Mucosa of descending colon (tissue), 3 donors: ENCODE results near the gene C1orf21. TPM values are rescaled to one million over a fixed set of nuclear protein-coding genes. Genes with fewer than 3 reads are reported as not detected.

ENCODE experiments used
- ATAC-seq: fragments of 200-7000 bp; cut with Tn5 transposase; one replicate; pipeline ENCODE4 v1.9.1; 2020; ENCODE audit warnings: mild to moderate bottlenecking, moderate library complexity
- DNase-seq, 3 donors: peaks; one replicate each; pipeline ENCODE4 v3.0.0-alpha.2; 2020
- H3K36me3 ChIP-seq: fragments of 200-600 bp; one replicate; pipeline ENCODE4 v1.8.0; 2021; ENCODE audit warnings: low read depth, mild to moderate bottlenecking
- H3K4me1 ChIP-seq: fragments of 200-600 bp; one replicate; pipeline ENCODE4 v1.8.0; 2021; ENCODE audit warnings: low read depth, mild to moderate bottlenecking
- H3K4me3 ChIP-seq: fragments of 200-600 bp; one replicate; pipeline ENCODE4 v1.8.0; 2021; ENCODE audit warnings: mild to moderate bottlenecking
- H3K9me3 ChIP-seq: fragments of 200-600 bp; one replicate; pipeline ENCODE4 v1.8.0; 2021; ENCODE audit warnings: mild to moderate bottlenecking
- intact Hi-C, 2 donors: fragments of 100-400 bp; cut with DNase I in 1 of 2; cut with micrococcal nuclease in 1 of 2; formaldehyde crosslinking; loops; one replicate each; pipeline versions ENCODE4 v1.11.0 to v1.11.1; 2022; cut with DNase I, micrococcal nuclease
- total RNA-seq, 3 donors: library from RNA; stranded (reverse); fragmentation: NEBNext Ultra II Directional in 2 of 3; extraction: Animal tissue kit (Norgen Biotek cat#: 25700) in 2 of 3; gene quantifications; one replicate each; pipeline versions ENCODE4 v1.2.1 to v1.2.4, GENCODE V29; 2021 to 2023
- TF ChIP-seq, protein P1 (sequence below): fragments of 200-600 bp; IDR thresholded peaks from one replicate; pipeline ENCODE4 v1.8.0; 2022; ENCODE audit warnings: antibody characterized with exemption, mild to moderate bottlenecking
- donor health status: DM: no; HTN: no; CAD: no; lungs with moderate emphysema.
- donor health status: DM: no; HTN: no; CAD: no.
- donor health status: DM: no; HTN: yes; CAD: no.

The C1orf21 gene
- total RNA-seq, 3 donors from 2014 or later = 70.9 to 109 (median 96.8) TPM

DNA sequence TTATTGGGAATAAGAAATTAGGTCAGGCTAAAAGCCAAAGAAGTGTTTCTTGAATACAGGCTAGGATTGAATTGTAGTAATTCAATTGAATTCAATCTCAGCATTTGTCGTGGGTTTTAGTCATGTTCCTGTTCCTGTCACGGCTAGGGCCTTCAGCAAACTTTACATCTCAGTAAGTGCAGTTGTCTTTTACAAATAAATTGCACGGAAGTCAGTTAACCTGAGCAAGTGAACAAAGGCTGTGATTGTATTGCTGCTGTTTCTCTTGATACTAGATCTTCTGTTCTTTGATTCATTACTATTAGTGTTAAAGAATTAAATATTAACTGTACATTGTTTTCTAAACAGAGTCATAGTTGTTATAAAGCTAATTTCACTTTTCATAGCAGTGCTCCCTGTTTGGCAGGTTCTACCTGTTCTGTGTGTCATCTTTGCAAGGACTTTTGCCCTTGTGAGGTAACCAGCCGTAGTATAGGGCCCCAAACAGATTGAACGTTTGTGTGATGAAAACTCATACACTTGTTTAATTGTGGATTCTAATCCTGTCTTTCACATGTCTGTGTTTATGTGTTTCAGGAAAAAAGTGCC, 203.4 kb downstream of the C1orf21 start:
- Histone ChIP-seq H3K4me3 (no peak overlapping the region), H3K4me1 (peaks cover 13% of the 10 kb centered on the region), H3K36me3 (no peaks in the 10 kb centered on the region), H3K9me3 (no peaks in the 10 kb centered on the region)
- TF ChIP-seq, protein P1, sequence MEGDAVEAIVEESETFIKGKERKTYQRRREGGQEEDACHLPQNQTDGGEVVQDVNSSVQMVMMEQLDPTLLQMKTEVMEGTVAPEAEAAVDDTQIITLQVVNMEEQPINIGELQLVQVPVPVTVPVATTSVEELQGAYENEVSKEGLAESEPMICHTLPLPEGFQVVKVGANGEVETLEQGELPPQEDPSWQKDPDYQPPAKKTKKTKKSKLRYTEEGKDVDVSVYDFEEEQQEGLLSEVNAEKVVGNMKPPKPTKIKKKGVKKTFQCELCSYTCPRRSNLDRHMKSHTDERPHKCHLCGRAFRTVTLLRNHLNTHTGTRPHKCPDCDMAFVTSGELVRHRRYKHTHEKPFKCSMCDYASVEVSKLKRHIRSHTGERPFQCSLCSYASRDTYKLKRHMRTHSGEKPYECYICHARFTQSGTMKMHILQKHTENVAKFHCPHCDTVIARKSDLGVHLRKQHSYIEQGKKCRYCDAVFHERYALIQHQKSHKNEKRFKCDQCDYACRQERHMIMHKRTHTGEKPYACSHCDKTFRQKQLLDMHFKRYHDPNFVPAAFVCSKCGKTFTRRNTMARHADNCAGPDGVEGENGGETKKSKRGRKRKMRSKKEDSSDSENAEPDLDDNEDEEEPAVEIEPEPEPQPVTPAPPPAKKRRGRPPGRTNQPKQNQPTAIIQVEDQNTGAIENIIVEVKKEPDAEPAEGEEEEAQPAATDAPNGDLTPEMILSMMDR = no peak
- ATAC-seq (peak; percentile 97), DNase-seq (peak in 1 of 3 donors; percentile 93)
- intact Hi-C loops = no loop called here

DNA sequence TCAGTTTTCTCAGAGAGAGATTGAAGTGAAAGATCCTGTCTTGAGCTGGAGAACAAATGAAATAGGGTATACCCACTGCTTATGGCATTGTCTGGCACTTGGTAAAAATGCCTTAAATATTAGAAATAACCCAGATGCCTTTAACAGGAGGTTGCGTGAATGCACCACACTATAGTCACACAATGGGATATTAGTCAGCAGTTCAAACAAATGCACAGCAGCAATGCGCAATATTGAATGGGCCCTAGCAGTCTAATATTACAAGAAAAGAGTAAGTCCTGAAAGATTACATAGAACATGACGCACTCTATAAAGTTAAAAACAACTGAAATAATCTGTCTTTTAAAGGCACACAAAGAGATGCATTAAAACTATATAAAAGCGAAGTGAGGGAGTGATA, 206.8 kb downstream of the C1orf21 start:
- Histone ChIP-seq H3K9me3 (no peaks in the 10 kb centered on the region), H3K36me3 (no peaks in the 10 kb centered on the region), H3K4me3 (no peak overlapping the region), H3K4me1 (peaks cover 31% of the 10 kb centered on the region)
- TF ChIP-seq, protein P1 = no peak
- ATAC-seq (no peak), DNase-seq (no peak)
- intact Hi-C loops = no loop called here

DNA sequence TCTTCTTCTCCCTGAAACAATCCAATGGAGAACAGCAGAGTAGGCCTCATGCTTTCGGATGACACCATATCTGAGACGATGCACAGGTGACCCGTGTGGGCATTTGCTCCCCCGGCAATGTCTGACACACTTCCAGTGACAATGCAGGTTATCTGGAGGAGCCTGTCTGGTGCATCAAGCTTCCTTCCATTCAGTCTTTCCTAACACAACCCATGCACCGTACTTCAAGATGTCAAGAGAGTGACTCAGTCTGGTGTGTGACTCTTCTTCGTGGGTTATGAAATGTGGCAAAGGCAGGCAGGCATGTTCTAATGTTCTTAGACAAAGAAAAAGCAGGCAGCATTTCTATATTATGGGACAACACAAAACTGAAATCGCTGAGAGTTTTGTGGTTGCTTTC, 208.8 kb downstream of the C1orf21 start:
- peaks cover 22% of the 10 kb centered on the region for H3K4me1 ChIP-seq
- no peaks in the 10 kb centered on the region for H3K36me3 ChIP-seq
- H3K4me3 ChIP-seq = no peak overlapping the region
- TF ChIP-seq, protein P1 = no peak
- ATAC-seq = no peak
- DNase-seq = no peak
- no peaks in the 10 kb centered on the region for H3K9me3 ChIP-seq
- intact Hi-C loops = no loop called here

DNA sequence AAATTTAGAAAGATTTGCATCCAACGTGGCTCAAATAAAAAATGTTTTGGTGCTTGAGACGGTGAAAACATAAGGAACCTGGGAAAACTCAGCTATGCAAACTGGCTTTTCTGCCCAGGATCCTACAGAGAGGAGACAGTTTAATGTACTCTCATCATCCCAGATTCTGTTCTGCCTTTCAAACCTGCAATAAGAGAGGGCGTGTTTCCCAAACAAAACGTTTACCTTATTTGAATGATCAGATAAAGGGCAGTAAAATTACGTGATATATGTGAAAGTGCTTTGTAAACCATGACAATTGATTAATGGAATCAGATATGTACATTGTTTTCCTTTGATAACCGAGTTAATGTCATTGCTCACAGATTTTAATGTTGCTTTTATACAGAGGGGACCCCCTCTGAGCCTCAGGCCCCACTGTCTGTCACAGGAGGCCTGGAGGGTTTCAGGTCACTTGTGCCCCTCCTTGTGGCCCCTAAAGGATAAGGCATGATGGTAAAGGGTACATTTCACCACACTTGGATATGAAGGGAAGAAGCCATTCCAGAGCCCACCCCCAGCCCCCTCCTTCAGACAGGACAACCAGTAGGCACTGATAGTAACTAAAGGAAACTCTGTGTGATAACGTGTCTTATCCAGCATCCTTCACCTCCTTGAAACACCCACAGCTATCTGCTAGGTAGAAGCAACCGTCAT, 210.3 kb downstream of the C1orf21 start:
- TF ChIP-seq, protein P1 = no peak
- Histone ChIP-seq H3K9me3 (no peaks in the 10 kb centered on the region), H3K4me1 (peaks cover 18% of the 10 kb centered on the region), H3K36me3 (no peaks in the 10 kb centered on the region), H3K4me3 (no peak overlapping the region)
- intact Hi-C loops = no loop called here
- ATAC-seq (peak; percentile 73), DNase-seq (peak in 1 of 3 donors; percentile 28)

DNA sequence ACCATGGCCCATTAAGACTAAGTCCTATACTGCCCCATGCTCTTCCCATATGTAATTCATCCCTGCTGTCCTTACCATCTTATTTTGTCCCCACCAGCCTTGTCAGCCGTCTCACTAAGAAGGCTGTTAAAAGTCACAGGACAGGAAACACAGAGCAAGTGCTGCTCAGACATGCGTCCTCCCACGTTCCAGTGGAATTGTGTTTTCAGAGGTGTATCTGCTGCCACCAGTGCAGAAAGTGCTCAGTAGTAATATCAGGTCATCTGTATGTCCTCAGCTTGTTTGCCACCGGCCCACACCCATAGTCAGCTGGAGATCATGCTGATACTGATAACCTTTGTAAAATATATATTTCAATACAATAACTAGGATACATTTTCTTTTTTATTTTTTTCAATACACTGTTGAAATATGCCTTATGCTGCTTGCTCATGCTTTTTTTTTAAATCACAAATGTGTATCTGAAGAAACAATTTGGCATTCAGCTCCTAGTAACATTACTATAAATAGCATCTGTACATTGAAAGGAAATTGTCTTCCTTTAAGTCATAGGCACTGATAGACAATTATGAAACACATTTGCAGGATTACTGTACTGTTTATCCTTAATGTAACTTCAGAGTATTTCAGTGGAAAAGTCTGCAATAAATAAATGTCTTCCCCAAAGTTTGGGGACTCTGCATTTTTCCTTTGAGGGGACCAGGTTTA, 211.0 kb downstream of the C1orf21 start:
- peak; percentile 76 for ATAC-seq
- H3K36me3 ChIP-seq = no peaks in the 10 kb centered on the region
- DNase-seq = peak in 1 of 3 donors; percentile 49
- peaks cover 18% of the 10 kb centered on the region for H3K4me1 ChIP-seq
- TF ChIP-seq, protein P1 = no peak
- H3K9me3 ChIP-seq = no peaks in the 10 kb centered on the region
- H3K4me3 ChIP-seq = no peak overlapping the region
- intact Hi-C loops = no loop called here
